ENCODE results near the gene PDE4D. TPM values are rescaled to one million over a fixed set of nuclear protein-coding genes. Genes with fewer than 3 reads are reported as not detected.

The PDE4D gene
- total RNA-seq, 1 experiment from 2014 or later = 2.1 TPM

GRCh38 chr5:59091965-59092364, 801.6 kb downstream of the PDE4D start:
- WGBS (ENCODE audit: extremely low coverage, insufficient read length, low lambda C conversion rate) = no CpG with 5 or more reads among the region's 1 CpG

More at GRCh38 chr5:59091965-59092364, 801.6 kb downstream of the PDE4D start:
- H3K23me2 ChIP-seq (ENCODE audit: insufficient read length, low read depth, low read length, poor library complexity, severe bottlenecking) = no peaks in the 10 kb centered on the region
- no peaks in the 10 kb centered on the region for H3K27me3 ChIP-seq (ENCODE audit: insufficient read depth, low read length)
- no peak for DNase-seq
- no peak overlapping the region for H2AK5ac ChIP-seq (ENCODE audit: insufficient read length, low read length)
- no peaks in the 10 kb centered on the region for H3K4me1 ChIP-seq (ENCODE audit: insufficient read depth, low read length)
- H2AFZ ChIP-seq (ENCODE audit: low read length) = no peak overlapping the region
- H2BK20ac ChIP-seq (ENCODE audit: low read depth, low read length, poor library complexity, severe bottlenecking) = no peak overlapping the region
- H3K4me1 Mint-ChIP-seq = peaks cover 0 to 3% of the 10 kb centered on the region in 2 experiments; a peak in 1 of 4 replicates
- H2BK12ac ChIP-seq (ENCODE audit: insufficient read length, low read depth, low read length) = no peak overlapping the region
- no peak overlapping the region for H3K23ac ChIP-seq (ENCODE audit: insufficient read length, low read depth, low read length)
- no peak overlapping the region for H3K4me3 Mint-ChIP-seq
- H3K9me3 ChIP-seq (ENCODE audit: control insufficient read depth, low read depth, low read length) = no peaks in the 10 kb centered on the region
- H3K9ac ChIP-seq (ENCODE audit: extremely low read depth, insufficient read length, low read length) = no peak overlapping the region
- no peaks in the 10 kb centered on the region for H3K36me3 Mint-ChIP-seq (ENCODE audit: insufficient read depth in 1 of 3, low read depth in 3 of 3)
- no peak overlapping the region for H3K4ac ChIP-seq (ENCODE audit: low read depth, low read length)
- no peak overlapping the region for H2BK15ac ChIP-seq (ENCODE audit: low read depth, low read length)
- H4K91ac ChIP-seq (ENCODE audit: insufficient read length, low read depth, low read length) = no peak overlapping the region
- H3T11ph ChIP-seq (ENCODE audit: low read length) = no peak overlapping the region
- no peak overlapping the region for H3K27ac Mint-ChIP-seq
- no peaks in the 10 kb centered on the region for H4K20me1 ChIP-seq (ENCODE audit: control insufficient read depth, insufficient read depth, insufficient read length)
- H2BK5ac ChIP-seq (ENCODE audit: insufficient read length, low read length) = no peak overlapping the region
- H3K18ac ChIP-seq (ENCODE audit: insufficient read length, low read depth, low read length) = no peak overlapping the region
- H3K4me2 ChIP-seq (ENCODE audit: insufficient read depth, insufficient read length, low read length) = no peak overlapping the region
- H2BK120ac ChIP-seq (ENCODE audit: low read depth, low read length, poor library complexity, severe bottlenecking) = no peak overlapping the region
- no peaks in the 10 kb centered on the region for H3K79me1 ChIP-seq (ENCODE audit: insufficient read depth, low read depth, low read length, poor library complexity, severe bottlenecking)
- H3K27me3 Mint-ChIP-seq (ENCODE audit: low read depth) = no peaks in the 10 kb centered on the region; the same call in 1 of the 2 replicates
- H3K14ac ChIP-seq (ENCODE audit: insufficient read depth, low read length) = no peak overlapping the region
- H3K56ac ChIP-seq (ENCODE audit: insufficient read length, low read depth, low read length) = no peak overlapping the region
- TF ChIP-seq CTCF (conservative IDR thresholded peaks at IDR 0.05) = no peak
- H3K9me3 Mint-ChIP-seq = no peaks in the 10 kb centered on the region
- H4K5ac ChIP-seq (ENCODE audit: insufficient read length, low read depth, low read length) = no peak overlapping the region
- H3K79me2 ChIP-seq (ENCODE audit: insufficient read depth, low read length) = no peaks in the 10 kb centered on the region
- H4K8ac ChIP-seq (replicated peaks; ENCODE audit: insufficient read length, low read depth, low read length) = no peak overlapping the region
- H3K27ac ChIP-seq (ENCODE audit: insufficient read length, low read depth, low read length) = no peak overlapping the region
